ENCODE results near the gene MYL4.
"Not testable (repeated sequence)": the region's sequence is repeated elsewhere in the genome, so short reads cannot be mapped to it uniquely, and the experiment has no call there.

DNA sequence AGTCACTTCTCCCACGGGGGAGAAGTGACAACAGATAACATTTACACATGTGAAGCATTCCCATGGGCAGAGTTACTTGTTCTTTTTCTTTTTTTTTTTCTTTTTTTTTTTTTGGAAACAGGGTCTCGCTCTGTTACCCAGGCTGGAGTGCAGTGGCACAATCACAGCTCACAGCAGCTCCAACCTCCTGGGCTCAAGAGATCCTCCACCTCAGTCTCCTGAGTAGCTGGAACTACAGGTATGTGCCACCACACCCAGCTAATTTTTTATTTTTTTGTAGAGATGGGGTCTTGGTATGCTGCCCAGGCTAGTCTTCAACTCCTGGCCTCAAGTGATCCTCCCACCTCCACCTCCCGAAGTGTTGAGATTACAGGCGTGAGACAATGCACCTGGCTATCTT, 40.3 kb upstream of the MYL4 start:
- not testable (repeated sequence) for TF ChIP-seq TAF1 (IDR thresholded peaks at IDR 0.05; ENCODE audit: low read depth, low read length); POLR2A (IDR thresholded peaks at IDR 0.05; ENCODE audit: low read depth, low read length); POLR2AphosphoS5 (IDR thresholded peaks at IDR 0.05; ENCODE audit: low read depth, low read length); POU2F2 (IDR thresholded peaks at IDR 0.05; ENCODE audit: low read depth, low read length); PAX5 (IDR thresholded peaks at IDR 0.05; ENCODE audit: insufficient read depth, low read length, severe bottlenecking)
